NB4 (cell line): Measurements from ENCODE around the gene MAP4K4.

ENCODE experiments used
- CTCF ChIP-seq: IDR thresholded peaks from one replicate; pipeline ENCODE4 v1.5.1; 2012; ENCODE audit warnings: low read depth, low read length
- MAX ChIP-seq: IDR thresholded peaks from 2 replicates; pipeline ENCODE4 v1.6.1; 2011; ENCODE audit warnings: low read depth, low read length
- MYC ChIP-seq: IDR thresholded peaks from 2 replicates; pipeline ENCODE4 v1.6.1; 2011; ENCODE audit warnings: low read depth, low read length
- POLR2A ChIP-seq: IDR thresholded peaks from 2 replicates; pipeline ENCODE4 v1.6.1; 2011; ENCODE audit warnings: mild to moderate bottlenecking; ENCODE audit not compliant: insufficient read length; ENCODE audit errors: extremely low read depth

GRCh38 chr2:101732199-101732598, 34.7 kb downstream of the MAP4K4 start:
- no peak for TF ChIP-seq POLR2A
- TF ChIP-seq CTCF, result no peak
- no peak for TF ChIP-seq MAX
- TF ChIP-seq MYC, result no peak
